IPS DF 6.9 (cell line): ENCODE results near the gene ITGB2.

ENCODE experiments used
- DNase-seq: peaks from one replicate; pipeline ENCODE4 v3.0.0-alpha.2; 2013; ENCODE audit warnings: low read depth, low spot score
- H3K27ac ChIP-seq: one replicate; pipeline ENCODE4 v1.5.1; 2013; ENCODE audit warnings: low read length, control low read depth
- H3K27me3 ChIP-seq: 2 replicates; pipeline ENCODE4 v1.6.1; 2013; ENCODE audit warnings: mild to moderate bottlenecking, low read length; ENCODE audit not compliant: control insufficient read depth, insufficient read depth
- H3K36me3 ChIP-seq: 2 replicates; pipeline ENCODE4 v1.6.1; 2013; ENCODE audit warnings: low read length; ENCODE audit not compliant: control insufficient read depth, insufficient read depth
- H3K4me1 ChIP-seq: 2 replicates; pipeline ENCODE4 v1.6.1; 2013; ENCODE audit warnings: low read length; ENCODE audit not compliant: control insufficient read depth, insufficient read depth
- H3K4me3 ChIP-seq: 2 replicates; pipeline ENCODE4 v1.5.1; 2013; ENCODE audit warnings: mild to moderate bottlenecking, low read length
- H3K9me3 ChIP-seq: 2 replicates; pipeline ENCODE4 v1.6.1; 2013; ENCODE audit warnings: low read length, inconsistent platforms; ENCODE audit not compliant: control insufficient read depth, insufficient read depth
- WGBS: extraction: QIAGEN DNeasy Blood & Tissue Kit; methylation state at CpG from one replicate; pipeline ENCODE4 v1.1.7; 2013; ENCODE audit warnings: mixed read lengths, missing lambda C conversion rate; ENCODE audit not compliant: insufficient read length, insufficient coverage; 5-methylcytosine and 5-hydroxymethylcytosine counted together

The ITGB2 gene

DNA sequence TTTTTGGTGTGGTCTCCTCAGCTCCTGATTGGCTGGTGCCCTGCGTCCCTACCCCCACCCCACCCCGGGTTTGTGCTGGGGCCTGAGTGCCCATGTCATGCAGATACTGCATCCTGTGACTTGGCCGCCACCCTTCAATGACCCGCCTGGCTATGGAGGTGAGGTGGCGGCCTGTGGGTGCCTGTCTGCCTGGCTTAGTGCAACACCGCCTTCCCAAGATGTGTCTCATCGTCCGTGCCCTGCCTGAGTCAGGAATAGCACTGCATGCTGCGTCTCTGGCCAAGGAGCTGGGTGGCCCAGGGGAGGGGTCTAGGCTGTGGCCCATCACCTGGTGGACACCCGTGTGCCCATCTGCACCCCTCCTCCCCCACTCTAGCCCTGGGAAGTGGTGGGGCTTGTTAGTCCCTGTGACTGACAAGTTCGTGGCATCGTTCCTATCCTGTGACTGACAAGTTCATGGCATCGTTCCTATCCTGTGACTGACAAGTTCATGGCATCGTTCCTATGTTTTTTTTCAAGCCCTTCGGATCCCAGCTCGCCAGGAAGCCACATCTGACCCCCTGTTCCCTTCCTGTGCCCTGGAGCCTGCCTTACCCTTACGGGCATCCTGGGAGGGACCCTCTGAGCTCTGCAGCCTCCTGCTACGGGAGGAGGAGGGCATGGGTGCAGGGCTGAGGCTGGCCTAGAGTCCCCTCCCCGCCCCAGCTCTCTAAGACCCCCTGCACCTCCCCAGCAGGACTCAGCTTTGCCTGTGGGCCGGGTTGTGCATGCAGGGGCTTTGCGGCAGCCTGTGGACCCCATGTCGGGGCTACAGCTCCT lies 26.6 kb upstream of the ITGB2 start:
- Histone ChIP-seq H3K36me3 (peaks cover 33% of the 10 kb centered on the region), H3K9me3 (no peaks in the 10 kb centered on the region), H3K27me3 (no peaks in the 10 kb centered on the region), H3K27ac (no peak overlapping the region), H3K4me3 (no peak overlapping the region), H3K4me1 (peaks cover 2% of the 10 kb centered on the region; the same call in 1 of the 2 replicates)
- WGBS, result no CpG with 5 or more reads among the region's 22 CpGs
- no peak for DNase-seq

- no peaks in the 10 kb centered on the region for H3K9me3 ChIP-seq
- no peak overlapping the region for H3K27ac ChIP-seq
- DNase-seq, result no peak
- peaks cover 2% of the 10 kb centered on the region; the same call in 1 of the 2 replicates for H3K4me1 ChIP-seq
- no peak overlapping the region for H3K4me3 ChIP-seq
- no peaks in the 10 kb centered on the region for H3K27me3 ChIP-seq
- WGBS, result no CpG with 5 or more reads among the region's 25 CpGs
- peaks cover 29% of the 10 kb centered on the region for H3K36me3 ChIP-seq
Measured at GRCh38 chr21:44946254-44947041, 25.7 kb upstream of the ITGB2 start.

- WGBS, result no CpG with 5 or more reads among the region's 10 CpGs
- H3K36me3 ChIP-seq, result peaks cover 25% of the 10 kb centered on the region
- DNase-seq, result no peak
- H3K27ac ChIP-seq, result no peak overlapping the region
- no peaks in the 10 kb centered on the region for H3K9me3 ChIP-seq
- H3K4me3 ChIP-seq, result no peak overlapping the region
- peaks cover 1% of the 10 kb centered on the region; the same call in 1 of the 2 replicates for H3K4me1 ChIP-seq
- H3K27me3 ChIP-seq, result no peaks in the 10 kb centered on the region
Measured at GRCh38 chr21:44944596-44944995, 23.9 kb upstream of the ITGB2 start.

DNA sequence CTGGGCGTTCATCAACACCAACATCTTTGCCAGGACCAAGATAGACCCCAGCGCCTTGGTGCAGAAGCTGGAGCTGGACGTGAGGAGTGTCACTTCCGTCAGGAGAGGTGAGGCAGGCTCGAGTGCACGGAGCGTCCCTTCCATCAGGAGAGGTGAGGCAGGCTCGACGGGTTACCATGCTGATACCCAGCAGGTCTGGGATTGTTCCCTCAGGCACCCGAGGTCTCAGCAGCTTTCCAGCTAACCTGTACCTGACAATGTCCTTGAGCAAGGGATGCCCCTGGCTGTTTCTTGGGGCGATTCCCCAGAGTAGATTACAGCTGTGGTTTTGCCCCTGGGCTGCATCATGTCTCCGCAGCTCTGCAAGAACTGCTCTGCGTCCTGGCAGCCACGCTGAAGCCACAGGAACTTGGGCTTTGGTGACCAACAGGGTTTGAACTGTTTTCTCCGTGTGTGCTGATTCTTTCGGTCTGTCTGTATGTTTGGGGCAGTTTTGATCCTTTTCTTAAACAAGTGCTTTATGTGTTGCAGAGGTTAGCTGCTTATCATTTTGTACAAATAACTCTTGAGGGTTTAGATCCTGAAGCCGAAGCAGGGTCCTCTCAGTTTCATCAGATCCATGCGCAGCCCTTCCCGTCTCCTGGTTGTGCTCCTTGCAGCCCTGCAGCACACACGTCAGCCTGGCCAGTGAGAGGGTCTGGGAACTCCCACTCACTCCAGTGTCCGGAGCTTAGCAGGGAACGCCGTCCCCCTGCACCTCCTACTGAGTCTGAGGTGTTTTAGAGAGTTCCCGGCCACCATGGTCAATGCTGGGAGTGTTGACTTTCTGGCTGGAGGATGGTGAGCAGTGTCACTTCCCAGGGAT lies 23.2 kb upstream of the ITGB2 start:
- H3K4me1 ChIP-seq, result peaks cover 1% of the 10 kb centered on the region; the same call in 1 of the 2 replicates
- H3K27me3 ChIP-seq, result no peaks in the 10 kb centered on the region
- no peak for DNase-seq
- no peak overlapping the region for H3K4me3 ChIP-seq
- H3K9me3 ChIP-seq, result no peaks in the 10 kb centered on the region
- WGBS, result no CpG with 5 or more reads among the region's 24 CpGs
- peaks cover 25% of the 10 kb centered on the region for H3K36me3 ChIP-seq
- no peak overlapping the region for H3K27ac ChIP-seq

DNA sequence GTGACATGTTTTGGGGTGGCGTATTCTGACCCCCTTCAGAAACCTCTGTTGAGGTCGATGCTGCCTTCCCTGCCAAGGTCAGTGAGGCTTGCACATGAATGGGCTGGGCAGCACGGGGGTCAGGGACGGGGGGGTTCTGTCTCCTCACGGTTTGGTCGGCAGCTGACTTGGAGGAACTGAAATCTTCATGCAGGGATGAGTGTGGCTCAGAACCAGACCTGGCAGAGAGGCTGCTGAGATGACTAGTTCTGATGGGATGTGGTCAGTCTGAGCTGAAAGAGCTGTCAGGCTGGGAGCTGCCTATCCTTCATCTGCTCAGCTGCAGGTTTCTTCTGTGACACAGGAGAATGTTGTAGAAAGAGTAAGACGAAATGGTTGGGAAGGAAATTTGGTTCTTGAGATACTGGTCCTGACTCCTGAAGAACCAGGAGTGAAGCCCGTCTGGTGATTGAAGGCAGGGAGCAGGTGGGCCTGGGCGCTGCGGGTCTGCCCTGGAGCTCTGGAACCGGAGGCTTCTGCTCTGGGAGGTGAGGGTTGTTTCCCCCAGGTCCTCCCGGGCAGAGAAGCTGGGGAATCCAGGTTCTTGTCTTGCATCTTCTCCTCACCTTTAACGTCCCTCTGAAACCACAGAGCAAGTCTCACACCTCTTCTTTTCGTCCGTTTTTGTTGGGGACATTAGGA lies 22.4 kb upstream of the ITGB2 start:
- no peaks in the 10 kb centered on the region for H3K27me3 ChIP-seq
- H3K4me1 ChIP-seq, result peaks cover 1% of the 10 kb centered on the region; the same call in 1 of the 2 replicates
- H3K36me3 ChIP-seq, result peaks cover 25% of the 10 kb centered on the region
- H3K27ac ChIP-seq, result no peak overlapping the region
- no CpG with 5 or more reads among the region's 15 CpGs for WGBS
- no peak overlapping the region for H3K4me3 ChIP-seq
- DNase-seq, result no peak
- H3K9me3 ChIP-seq, result no peaks in the 10 kb centered on the region

DNA sequence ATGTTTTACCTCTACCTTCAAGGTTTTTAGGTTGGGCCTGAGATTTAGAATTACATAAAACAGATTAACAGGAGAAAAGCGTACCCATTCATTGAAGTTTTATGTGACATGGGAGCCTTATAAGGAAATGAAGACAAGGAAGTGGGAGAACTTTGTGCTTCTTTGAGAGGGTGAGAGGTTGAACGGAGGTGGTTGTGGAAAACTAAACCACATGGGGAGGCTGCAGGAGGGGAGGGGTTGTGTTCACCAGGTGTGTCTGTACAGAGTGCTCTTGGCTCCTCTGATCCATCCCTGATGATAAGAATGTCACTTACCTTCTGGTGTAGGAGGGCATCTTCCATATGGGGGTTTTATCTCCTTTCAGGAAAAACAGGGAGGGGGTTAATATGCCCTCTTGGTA lies 21.9 kb upstream of the ITGB2 start:
- no peaks in the 10 kb centered on the region for H3K9me3 ChIP-seq
- H3K27me3 ChIP-seq, result no peaks in the 10 kb centered on the region
- no peak for DNase-seq
- no peak overlapping the region for H3K27ac ChIP-seq
- WGBS, result no CpG with 5 or more reads among the region's 2 CpGs
- H3K4me3 ChIP-seq, result no peak overlapping the region
- H3K4me1 ChIP-seq, result peaks cover 1% of the 10 kb centered on the region; the same call in 1 of the 2 replicates
- peaks cover 25% of the 10 kb centered on the region for H3K36me3 ChIP-seq

GRCh38 chr21:44941567-44941966 lies 20.9 kb upstream of the ITGB2 start:
- no CpG with 5 or more reads among the region's 8 CpGs for WGBS
- Histone ChIP-seq H3K4me3 (no peak overlapping the region), H3K27ac (no peak overlapping the region), H3K36me3 (peaks cover 25% of the 10 kb centered on the region), H3K9me3 (no peaks in the 10 kb centered on the region), H3K27me3 (no peaks in the 10 kb centered on the region), H3K4me1 (peaks cover 1% of the 10 kb centered on the region; the same call in 1 of the 2 replicates)
- DNase-seq, result no peak

DNA sequence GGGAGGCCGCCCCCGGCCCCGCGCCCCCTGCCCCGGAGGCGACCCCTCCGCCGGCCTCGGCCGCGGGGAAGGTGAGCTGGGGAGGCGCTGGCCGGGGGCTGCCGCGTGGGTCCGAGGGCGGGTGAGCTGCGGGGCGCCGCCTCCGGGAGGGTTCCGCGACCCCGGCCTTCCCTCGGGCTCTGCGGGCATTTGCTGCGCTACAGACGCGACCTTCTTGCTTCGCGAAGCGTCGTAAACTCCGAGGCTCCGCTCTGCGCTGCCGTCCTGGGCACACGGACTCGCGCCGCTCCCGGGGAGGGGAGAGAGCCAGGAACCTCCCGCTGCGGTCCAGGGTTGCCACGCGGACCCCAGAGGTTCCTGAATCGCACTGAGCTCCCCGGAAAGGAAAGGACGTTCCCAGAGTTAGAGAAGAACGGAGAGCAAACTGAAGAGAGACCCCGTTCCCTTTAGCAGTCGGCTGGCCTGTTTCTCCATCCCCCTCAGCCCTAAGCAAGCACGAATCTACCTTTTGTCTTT lies 19.5 kb upstream of the ITGB2 start:
- Histone ChIP-seq H3K27ac (no peak overlapping the region), H3K27me3 (no peaks in the 10 kb centered on the region), H3K4me1 (0 out of 2 replicates have a peak, but pooled peaks cover 1% of the 10 kb centered on the region), H3K36me3 (peaks cover 21% of the 10 kb centered on the region), H3K9me3 (no peaks in the 10 kb centered on the region), H3K4me3 (peak overlapping the region; percentile 91)
- DNase-seq, result no peak
- no CpG with 5 or more reads among the region's 53 CpGs for WGBS

- DNase-seq, result no peak
- no CpG with 5 or more reads among the region's 69 CpGs for WGBS
- H3K27ac ChIP-seq, result no peak within 1 kb of the TSS
Measured at GRCh38 chr21:44939532-44940115, 18.9 kb upstream of the ITGB2 start, which contains the start of gene SLX9. TSS of gene SLX9 (plus strand) at chr21:44940029. CDS start at chr21:44940058, 29 bp downstream.

More at GRCh38 chr21:44939532-44940115, 18.9 kb upstream of the ITGB2 start, which contains the start of gene SLX9:
- H3K4me1 ChIP-seq, result 0 out of 2 replicates have a peak, but pooled peaks cover 1% of the 10 kb centered on the region
- no peaks in the 10 kb centered on the region for H3K9me3 ChIP-seq
- peaks cover 16% of the 10 kb centered on the region for H3K36me3 ChIP-seq
- peaks cover 2% of the 10 kb centered on the region; the same call in 1 of the 2 replicates for H3K27me3 ChIP-seq
- H3K4me3 ChIP-seq, result peak within 1 kb of the TSS; percentile 91
